HG03045 (cell line): ENCODE results near the gene NTNG2.

ENCODE experiments used
- ATAC-seq: cut with Tn5 transposase; IDR thresholded peaks from one replicate; pipeline ENCODE4 v1.9.1; 2021; ENCODE audit warnings: mild to moderate bottlenecking, moderate library complexity; ENCODE audit not compliant: unreplicated experiment

NTNG2 gene

GRCh38 chr9:132200706-132201105, 38.8 kb downstream of the NTNG2 start:
- no peak for ATAC-seq

- ATAC-seq = no peak
Observed at GRCh38 chr9:132201139-132201538, 39.3 kb downstream of the NTNG2 start.

- no peak for ATAC-seq
Observed at GRCh38 chr9:132201780-132202703, 40.2 kb downstream of the NTNG2 start.

- no peak for ATAC-seq
Observed at GRCh38 chr9:132204883-132205282, 43.0 kb downstream of the NTNG2 start.

GRCh38 chr9:132207215-132207614, 45.4 kb downstream of the NTNG2 start:
- ATAC-seq = no peak

- ATAC-seq = no peak
Observed at GRCh38 chr9:132207839-132208615, 46.2 kb downstream of the NTNG2 start.

GRCh38 chr9:132209228-132209627, 47.4 kb downstream of the NTNG2 start:
- no peak for ATAC-seq

- no peak for ATAC-seq
Observed at GRCh38 chr9:132210472-132211145, 48.8 kb downstream of the NTNG2 start.

- no peak for ATAC-seq
Observed at GRCh38 chr9:132211570-132211969, 49.7 kb downstream of the NTNG2 start.

GRCh38 chr9:132214027-132214622, 52.3 kb downstream of the NTNG2 start:
- no peak for ATAC-seq

GRCh38 chr9:132216861-132217619, 55.2 kb downstream of the NTNG2 start:
- ATAC-seq = no peak

GRCh38 chr9:132218208-132218607, 56.4 kb downstream of the NTNG2 start:
- no peak for ATAC-seq

GRCh38 chr9:132221941-132222340, 60.1 kb downstream of the NTNG2 start:
- ATAC-seq = no peak

- ATAC-seq = no peak
Observed at GRCh38 chr9:132224645-132225044, 62.8 kb downstream of the NTNG2 start.

- no peak for ATAC-seq
Observed at GRCh38 chr9:132226571-132227430, 64.9 kb downstream of the NTNG2 start.

GRCh38 chr9:132228062-132228461, 66.2 kb downstream of the NTNG2 start:
- no peak for ATAC-seq

- no peak for ATAC-seq
Observed at GRCh38 chr9:132230605-132231004, 68.7 kb downstream of the NTNG2 start.

GRCh38 chr9:132231019-132231701, 69.3 kb downstream of the NTNG2 start:
- ATAC-seq = no peak

- ATAC-seq = no peak
Observed at GRCh38 chr9:132232522-132232921, 70.7 kb downstream of the NTNG2 start.
